ENCODE measurements around the gene ZMIZ2.
"Not testable (repeated sequence)": the region's sequence is repeated elsewhere in the genome, so short reads cannot be mapped to it uniquely, and the experiment has no call there.

Gene ZMIZ2

GRCh38 chr7:44802418-44803025, 53.9 kb downstream of the ZMIZ2 start:
- in situ Hi-C loops (cut with HindIII; ENCODE audit: low sequenced_read_pairs), result no loop called here
- DNase-seq (ENCODE audit: low read depth, low spot score), result no peak
- TF ChIP-seq CTCF (IDR thresholded peaks at IDR 0.05; ENCODE audit: low read depth, low read length), result no peak
- H3K4me3 ChIP-seq (ENCODE audit: low read depth, low read length), result no peak overlapping the region

DNA sequence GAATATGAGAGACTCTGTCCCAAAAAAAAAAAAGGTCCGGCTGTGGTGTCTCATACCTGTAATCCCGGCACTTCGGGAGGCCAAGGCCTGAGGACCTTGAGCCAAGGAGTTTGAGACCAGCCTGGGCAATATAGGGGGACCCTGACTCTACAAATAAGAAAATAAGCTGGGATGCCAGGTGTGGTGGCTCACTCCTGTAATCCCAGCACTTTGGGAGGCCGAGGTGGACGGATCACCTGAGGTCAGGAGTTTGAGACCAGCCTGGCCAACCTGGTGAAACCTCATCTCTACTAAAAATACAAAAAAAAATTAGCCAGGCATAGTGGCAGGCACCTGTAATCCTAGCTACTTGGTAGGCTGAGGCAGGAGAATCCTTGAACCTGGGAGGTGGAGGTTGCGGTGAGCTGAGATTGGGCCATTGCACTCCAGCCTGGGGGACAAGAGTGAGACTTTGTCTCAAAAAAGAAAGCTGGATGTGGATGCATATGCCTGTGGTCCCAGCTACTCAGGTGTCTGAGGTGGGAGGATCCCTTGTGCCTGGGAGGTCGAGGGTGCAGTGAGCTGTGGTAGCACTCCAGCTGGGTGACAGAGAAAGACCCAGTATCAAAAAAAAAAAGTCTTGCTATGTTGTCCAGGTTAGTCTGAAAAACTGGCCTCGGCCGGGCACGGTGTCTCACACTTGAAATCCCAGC, 55.3 kb downstream of the ZMIZ2 start:
- H3K4me3 ChIP-seq (ENCODE audit: low read depth, low read length); in situ Hi-C loops (cut with HindIII; ENCODE audit: low sequenced_read_pairs); DNase-seq (ENCODE audit: low read depth, low spot score): not testable (repeated sequence)

GRCh38 chr7:44805950-44806349, 57.3 kb downstream of the ZMIZ2 start:
- TF ChIP-seq CTCF (IDR thresholded peaks at IDR 0.05; ENCODE audit: low read depth, low read length), result no peak
- no peak overlapping the region for H3K4me3 ChIP-seq (ENCODE audit: low read depth, low read length)
- no peak for DNase-seq (ENCODE audit: low read depth, low spot score)
- in situ Hi-C loops (cut with HindIII; ENCODE audit: low sequenced_read_pairs), result no loop called here

GRCh38 chr7:44808914-44809393, 60.3 kb downstream of the ZMIZ2 start:
- DNase-seq (ENCODE audit: low read depth, low spot score), result no peak
- no peak for TF ChIP-seq CTCF (IDR thresholded peaks at IDR 0.05; ENCODE audit: low read depth, low read length)
- no peak overlapping the region for H3K4me3 ChIP-seq (ENCODE audit: low read depth, low read length)
- in situ Hi-C loops (cut with HindIII; ENCODE audit: low sequenced_read_pairs), result no loop called here

- TF ChIP-seq CTCF (IDR thresholded peaks at IDR 0.05; ENCODE audit: low read depth, low read length), result no peak
- no peak overlapping the region for H3K4me3 ChIP-seq (ENCODE audit: low read depth, low read length)
- DNase-seq (ENCODE audit: low read depth, low spot score), result peak; percentile 25
- in situ Hi-C loops (cut with HindIII; ENCODE audit: low sequenced_read_pairs), result no loop called here
Observed at GRCh38 chr7:44811093-44811492, 62.4 kb downstream of the ZMIZ2 start.

- in situ Hi-C loops (cut with HindIII; ENCODE audit: low sequenced_read_pairs), result no loop called here
- no peak for TF ChIP-seq CTCF (IDR thresholded peaks at IDR 0.05; ENCODE audit: low read depth, low read length)
- no peak overlapping the region for H3K4me3 ChIP-seq (ENCODE audit: low read depth, low read length)
- no peak for DNase-seq (ENCODE audit: low read depth, low spot score)
Observed at GRCh38 chr7:44811571-44811970, 62.9 kb downstream of the ZMIZ2 start.

GRCh38 chr7:44814919-44815318, 66.3 kb downstream of the ZMIZ2 start:
- TF ChIP-seq CTCF (IDR thresholded peaks at IDR 0.05; ENCODE audit: low read depth, low read length), result no peak
- H3K4me3 ChIP-seq (ENCODE audit: low read depth, low read length), result no peak overlapping the region
- no peak for DNase-seq (ENCODE audit: low read depth, low spot score)
- in situ Hi-C loops (cut with HindIII; ENCODE audit: low sequenced_read_pairs), result no loop called here

Measured in astrocyte of the spinal cord (primary cell).